Posterior vena cava (tissue), 2 donors: Measurements from ENCODE around the gene DDX23. TPM values are rescaled to one million over a fixed set of nuclear protein-coding genes. Genes with fewer than 3 reads are reported as not detected.

Experiments used
- DNase-seq: peaks from one replicate; pipeline ENCODE4 v3.0.0-alpha.2; 2020; ENCODE audit warnings: low spot score
- intact Hi-C, 2 donors: fragments of 100-400 bp; cut with DNase I; formaldehyde crosslinking; loops; one replicate each; pipeline versions ENCODE4 v1.14.1 to v1.14.2; 2022 to 2023
- total RNA-seq, 2 donors: library from RNA; stranded (reverse); fragmentation: NEBNext Ultra II Directional; extraction: Animal tissue kit (Norgen Biotek cat#: 25700); gene quantifications; one replicate each; pipeline ENCODE4 v1.2.1, GENCODE V29; 2021
- donor health status: DM: yes; HTN: yes; CAD: no.
- donor health status: DM: yes; HTN: yes; CAD: no.

The DDX23 gene
- total RNA-seq, 2 donors from 2014 or later, result 40.7 to 48.6 TPM

DNA sequence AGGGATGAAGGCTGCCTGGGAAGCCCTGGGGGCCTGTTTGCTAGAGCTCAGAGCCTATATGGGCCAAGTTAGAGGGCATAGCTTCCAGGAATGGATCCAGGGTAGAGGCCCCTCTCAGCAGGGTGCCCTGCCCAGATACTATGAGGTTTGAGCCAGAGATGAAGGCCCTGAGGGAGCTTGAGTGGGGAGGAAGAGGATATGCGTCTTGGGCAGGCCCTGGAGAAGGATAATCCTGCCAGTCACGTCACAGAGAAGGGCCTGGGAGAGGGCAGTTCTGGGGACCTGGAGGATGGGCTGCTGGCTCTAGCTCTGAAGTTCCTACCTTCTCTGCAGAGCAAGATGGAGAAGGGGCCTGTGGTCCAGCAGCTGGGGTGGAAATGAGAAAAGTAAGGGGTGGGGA lies 39.6 kb downstream of the DDX23 start:
- DNase-seq, result no peak
- intact Hi-C loops, result no loop called here

DNA sequence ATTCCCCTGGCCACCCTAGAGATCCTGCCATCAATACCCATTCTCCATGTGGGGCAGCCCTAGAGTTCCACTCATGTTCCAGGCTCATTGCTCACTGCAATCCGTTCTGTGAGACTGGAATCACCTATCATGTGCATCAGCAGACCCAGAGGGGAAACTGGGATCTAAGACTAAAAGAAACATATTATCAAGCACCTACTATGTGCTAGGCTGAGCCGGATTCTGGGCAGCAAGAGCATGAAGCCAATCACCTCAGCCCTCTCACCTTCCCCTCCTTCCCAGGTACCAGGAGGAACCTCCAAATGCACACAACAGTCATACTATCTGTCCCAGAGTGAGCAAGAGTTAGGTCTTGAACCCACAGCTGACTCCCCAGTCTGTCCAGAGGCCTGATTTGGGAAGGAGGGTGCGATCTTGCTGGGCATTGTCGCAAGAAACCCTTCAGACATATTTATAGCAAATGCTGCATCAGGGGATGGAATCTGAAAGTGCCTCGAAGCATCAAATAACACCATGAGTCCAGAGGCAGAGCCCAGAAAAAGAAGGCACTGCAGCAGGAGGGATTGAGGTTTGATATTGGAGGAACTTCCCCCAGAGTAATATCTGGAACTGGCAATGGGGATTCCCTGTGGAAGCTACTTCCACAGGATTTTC lies 40.4 kb downstream of the DDX23 start:
- DNase-seq, result no peak
- intact Hi-C loops, result no loop called here

DNA sequence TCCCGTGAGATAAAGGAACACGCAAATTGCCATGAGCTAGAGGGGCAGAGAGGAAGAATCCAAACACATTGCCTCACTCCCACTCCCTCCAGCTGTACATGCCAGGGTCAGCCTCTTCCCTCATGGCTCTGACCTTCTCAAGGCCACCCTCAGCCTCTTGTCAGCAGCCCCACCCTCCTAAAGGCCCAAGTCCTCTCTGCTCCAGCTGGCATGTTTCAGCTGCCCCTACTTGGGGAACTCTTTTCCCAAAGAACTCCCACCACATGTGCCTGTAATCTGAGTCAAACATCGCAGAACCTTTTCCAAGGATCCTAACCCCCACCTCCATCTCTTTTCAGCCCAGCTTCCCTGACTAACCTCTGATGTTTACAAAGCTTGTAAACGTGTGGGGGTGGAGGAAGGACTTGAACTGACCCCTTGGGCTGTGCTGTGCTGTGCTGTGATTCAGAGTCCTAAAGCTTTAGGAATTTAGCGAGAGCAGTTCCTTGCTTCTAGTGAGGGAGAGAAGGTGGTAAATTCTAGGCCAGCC lies 41.0 kb downstream of the DDX23 start:
- intact Hi-C loops, result no loop called here
- DNase-seq, result no peak

DNA sequence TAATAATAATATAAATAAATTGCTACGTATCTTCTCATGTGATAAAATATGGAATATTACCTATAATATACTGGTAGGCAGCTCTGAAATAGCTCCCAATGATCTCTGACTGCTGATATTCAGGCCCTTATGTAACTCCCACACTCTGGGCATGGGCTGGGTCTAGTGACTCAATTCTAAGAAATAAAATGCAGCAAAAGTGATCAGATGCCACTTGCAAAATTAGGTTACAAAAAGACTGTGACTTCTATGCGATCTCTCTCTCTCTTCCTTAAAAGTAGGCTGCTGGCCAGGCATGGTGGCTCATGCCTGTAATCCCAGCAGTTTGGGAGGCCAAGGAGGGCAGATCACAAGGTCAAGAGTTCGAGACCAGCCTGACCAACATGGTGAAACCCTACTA lies 44.0 kb downstream of the DDX23 start:
- intact Hi-C loops, result no loop called here
- DNase-seq, result no peak

DNA sequence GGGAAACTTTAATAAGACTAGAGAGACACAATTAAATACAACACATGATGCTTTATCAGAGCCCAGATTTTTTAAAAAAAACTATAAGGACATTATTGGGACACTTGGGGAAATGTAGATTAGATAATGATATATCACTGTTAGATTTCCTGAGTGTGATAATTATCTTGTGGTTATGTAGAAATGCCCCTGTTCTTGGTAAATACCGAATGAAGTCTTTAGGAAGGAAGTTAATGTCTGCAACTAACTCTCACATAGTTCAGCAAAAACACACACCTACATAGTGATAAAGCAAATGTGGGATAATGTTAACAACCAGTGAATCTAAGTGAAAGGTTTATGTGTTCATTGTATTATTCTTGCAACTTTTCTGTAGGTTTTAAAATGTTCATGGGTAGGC lies 48.3 kb downstream of the DDX23 start:
- no peak for DNase-seq
- intact Hi-C loops, result loop anchor here in 1 of 2 donors (5.0 kb wide), 1 partner anchor 664 kb away; no protein-coding TSS in a partner anchor

DNA sequence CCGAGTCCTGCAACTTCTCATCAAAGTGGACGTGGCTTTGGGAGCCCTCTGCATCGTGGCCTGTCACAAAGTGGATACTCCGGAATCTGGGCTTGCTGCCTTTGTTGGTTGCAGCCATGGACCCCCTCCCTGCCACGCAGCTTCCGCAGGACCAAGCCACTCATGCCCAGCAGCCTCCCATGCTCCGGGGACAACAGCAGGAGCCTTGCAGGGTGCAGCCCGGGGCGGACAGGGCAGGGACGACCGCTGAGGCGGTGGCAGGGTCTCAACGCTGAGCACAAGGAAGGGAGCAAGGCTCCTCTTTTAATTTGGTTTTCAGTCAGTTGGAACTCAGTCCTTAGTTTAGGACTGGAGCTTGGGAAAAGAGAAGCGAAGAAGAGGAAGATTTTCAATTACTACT lies 51.0 kb downstream of the DDX23 start:
- intact Hi-C loops, result loop anchor here in 1 of 2 donors (5.0 kb wide), 1 partner anchor 666 kb away; no protein-coding TSS in a partner anchor
- DNase-seq, result no peak

DNA sequence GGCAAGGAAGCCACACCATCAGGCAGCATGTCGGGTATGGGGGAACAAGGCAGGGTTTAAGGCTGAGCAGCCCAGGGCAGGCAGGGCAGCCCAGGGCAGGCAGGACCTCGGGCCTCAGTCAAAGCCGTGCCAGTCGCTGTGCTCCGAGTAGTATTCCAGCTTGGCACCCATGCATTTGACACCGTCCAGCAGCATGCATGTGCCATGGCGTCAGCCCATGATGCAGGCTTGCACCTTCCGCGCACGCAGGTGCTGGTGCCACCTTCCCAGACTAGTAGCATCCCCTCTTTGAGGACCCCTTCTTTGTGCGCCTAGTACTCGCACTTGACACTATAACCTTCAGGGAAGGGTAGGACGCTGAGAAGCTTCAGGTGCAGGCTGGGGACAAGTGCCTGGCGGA lies 51.5 kb downstream of the DDX23 start:
- intact Hi-C loops, result loop anchor here in 1 of 2 donors (5.0 kb wide), 1 partner anchor 667 kb away; no protein-coding TSS in a partner anchor
- DNase-seq, result no peak

DNA sequence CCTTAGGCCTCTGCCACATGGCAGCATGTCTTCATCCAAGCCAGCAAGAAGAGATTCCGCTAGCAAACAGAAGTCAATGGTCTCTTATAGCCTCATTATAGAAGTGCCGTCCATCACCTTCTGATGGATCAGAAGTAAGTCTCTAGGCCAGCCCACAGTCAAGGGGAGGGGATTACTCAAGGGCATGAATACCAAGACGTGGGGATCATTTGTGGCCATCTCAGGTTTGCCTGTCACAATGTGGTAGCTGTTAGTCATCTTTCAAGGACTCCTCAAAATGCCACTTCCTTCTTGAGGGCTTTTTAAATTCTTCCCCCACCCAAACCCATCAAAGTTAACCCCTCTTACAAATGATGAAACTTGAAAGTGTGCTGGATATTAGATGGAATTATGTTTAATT lies 55.0 kb downstream of the DDX23 start:
- no peak for DNase-seq
- intact Hi-C loops, result loop anchor here (1.0 to 2.0 kb wide), 2 partner anchors 43 to 44 kb away; no protein-coding TSS in a partner anchor

DNA sequence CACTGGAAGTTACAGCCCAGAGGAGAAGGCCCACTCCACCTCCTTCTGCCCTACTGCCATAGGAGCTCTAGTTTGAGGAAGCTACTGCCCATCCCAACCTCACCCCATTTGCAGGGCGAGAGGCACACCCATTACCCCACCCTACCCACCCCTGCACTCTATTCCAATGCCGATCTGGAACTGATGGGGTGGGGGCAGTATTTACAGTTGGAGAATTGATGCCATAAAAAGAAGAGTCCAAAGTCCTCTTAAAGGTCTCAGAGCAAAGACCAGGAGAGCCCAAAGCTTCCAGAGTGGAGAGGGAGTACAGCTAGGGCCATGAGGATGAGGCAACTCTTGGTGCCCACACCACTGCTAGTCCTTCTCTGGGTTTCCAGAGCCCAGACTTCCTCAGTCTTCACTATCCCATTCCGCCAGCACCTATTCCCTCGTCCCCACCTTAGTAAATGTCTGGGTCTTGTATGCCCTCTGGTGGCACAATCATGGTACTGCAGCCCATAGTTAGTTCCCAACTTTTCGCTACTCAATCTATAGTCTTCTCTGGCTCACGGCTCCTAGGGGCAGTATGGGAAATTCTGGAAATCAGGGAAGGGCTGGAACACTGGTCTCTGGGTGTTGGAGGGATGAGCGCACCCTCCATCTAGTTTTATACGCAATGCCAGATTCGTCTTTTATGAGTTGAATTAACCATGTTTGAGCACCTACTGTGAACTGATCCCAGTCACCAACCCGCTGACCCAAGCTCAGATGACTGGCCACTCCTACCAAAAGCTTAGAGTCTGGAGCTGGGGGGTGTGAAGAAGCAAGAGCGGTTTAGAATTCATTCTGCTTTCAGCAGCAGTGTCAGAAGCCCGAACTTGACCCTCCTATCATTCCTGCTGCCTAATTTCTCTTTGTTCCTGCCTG lies 56.2 kb downstream of the DDX23 start:
- intact Hi-C loops, result loop anchor here (1.0 to 2.0 kb wide), 2 partner anchors 42 to 43 kb away; no protein-coding TSS in a partner anchor
- no peak for DNase-seq

DNA sequence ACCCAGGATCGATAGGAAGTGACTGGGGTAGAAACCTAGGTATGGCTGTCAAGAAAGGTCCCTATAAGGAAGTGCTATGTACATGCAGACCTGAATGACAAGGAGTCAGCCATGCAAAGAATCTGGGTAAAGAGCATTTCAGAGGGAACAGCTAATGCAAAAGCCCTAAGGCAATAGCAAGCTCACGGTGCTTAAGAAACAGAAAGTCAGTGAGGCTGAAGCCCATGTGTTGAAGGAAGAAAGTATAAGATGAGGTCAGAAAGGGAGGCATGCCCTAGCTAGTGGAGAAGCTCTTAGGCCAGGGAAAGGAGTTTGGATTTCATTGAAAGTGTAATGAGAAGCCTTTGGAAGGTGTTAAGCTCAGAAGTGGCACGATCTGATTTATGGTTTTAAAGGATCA lies 57.1 kb downstream of the DDX23 start:
- intact Hi-C loops, result no loop called here
- no peak for DNase-seq

DNA sequence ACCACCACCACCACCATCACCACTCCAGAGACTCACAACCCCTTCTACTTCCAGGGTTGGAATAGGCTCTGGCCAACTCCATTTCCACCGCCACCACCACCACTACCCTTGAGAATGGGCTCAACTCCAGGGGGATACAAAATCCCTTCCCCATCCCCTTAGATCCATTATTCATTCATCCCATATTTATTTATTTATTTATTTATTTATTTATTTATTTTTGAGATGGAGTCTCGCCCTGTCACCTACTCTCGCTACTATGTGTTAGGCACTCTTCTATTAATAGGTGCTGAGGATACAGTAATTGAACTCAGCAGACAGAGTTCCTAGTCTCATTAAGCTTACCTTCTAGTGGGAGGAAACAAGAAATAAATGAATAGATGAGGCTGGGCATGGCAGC lies 58.3 kb downstream of the DDX23 start:
- intact Hi-C loops, result no loop called here
- DNase-seq, result no peak

DNA sequence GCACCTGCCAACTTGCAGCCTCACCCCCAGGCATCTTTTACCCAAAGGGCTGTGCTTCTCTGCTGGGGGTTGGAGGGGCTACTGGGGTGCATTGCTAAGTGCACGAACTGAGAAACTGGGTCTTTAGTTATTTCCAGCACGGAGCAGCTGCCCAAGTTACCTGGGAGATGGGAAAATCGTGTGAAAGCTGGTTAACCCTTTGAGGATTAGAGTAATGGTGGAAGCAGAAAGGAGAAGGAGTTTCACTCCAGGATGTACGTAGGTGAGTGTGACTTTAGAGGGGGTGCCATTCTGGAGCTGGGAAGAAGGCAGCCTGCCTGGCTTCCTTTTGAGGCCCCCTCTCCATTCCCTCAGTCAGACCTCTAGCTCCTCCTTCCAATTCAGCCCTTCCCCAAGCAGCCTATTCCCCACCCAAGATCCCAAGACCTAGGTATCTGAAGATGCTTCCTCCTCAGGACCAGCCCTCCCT lies 62.1 kb downstream of the DDX23 start:
- intact Hi-C loops, result loop anchor here in 1 of 2 donors (2.0 kb wide), 1 partner anchor 33 kb away; no protein-coding TSS in a partner anchor
- no peak for DNase-seq

DNA sequence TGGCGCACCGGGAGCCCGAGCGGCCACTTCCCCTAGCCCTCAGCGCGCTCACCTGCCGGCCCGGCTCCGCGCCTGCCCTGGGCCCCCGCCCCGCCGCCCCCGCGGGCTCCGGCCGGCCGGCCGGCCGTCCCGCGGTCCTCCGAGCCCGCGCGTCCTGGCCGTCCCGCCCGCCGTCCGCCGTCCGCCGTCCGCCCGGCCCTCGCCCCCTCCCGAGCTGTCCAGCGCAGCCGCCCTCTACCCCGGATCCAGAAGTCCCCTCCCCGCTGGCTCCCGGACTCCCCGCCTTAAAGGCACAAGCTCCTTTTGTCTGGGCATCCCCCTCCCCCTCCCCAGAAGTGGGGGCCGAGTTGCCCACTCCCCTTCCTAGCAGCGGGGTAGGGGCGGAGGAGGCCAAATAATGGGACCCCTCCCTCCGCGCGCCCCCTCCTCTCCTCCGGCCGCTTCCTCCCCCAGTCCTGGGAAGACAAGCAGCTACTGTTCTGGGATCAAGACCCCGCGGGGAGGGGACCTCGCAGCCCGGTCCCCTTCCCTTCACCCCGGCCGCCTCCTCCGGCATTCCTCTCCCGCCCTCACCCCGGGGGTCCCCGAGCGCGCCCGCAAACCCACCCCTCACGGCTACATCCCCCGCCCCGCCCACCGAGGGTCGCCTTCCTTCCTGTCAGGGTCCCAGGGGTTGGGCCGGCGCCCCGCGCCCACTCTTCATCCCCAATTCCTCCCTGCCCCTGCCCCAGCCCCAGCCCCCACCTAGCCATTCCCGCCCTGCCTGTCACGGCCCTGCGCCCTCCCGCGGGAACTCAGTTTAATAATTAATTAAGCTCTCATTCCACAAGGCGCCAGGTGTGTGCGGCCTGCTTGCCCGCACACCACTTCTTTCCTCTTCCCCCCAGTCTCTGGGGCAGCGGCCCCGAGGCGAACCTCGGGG lies 62.8 kb downstream of the DDX23 start, which contains the start of gene ADCY6:
Gene ADCY6, minus strand, starts transcription at position 236 of the 922 bp plus-strand sequence. CDS start 5,655 bp downstream, outside the sequence.
- DNase-seq, result peak; percentile 91
- intact Hi-C loops, result no loop called here

DNA sequence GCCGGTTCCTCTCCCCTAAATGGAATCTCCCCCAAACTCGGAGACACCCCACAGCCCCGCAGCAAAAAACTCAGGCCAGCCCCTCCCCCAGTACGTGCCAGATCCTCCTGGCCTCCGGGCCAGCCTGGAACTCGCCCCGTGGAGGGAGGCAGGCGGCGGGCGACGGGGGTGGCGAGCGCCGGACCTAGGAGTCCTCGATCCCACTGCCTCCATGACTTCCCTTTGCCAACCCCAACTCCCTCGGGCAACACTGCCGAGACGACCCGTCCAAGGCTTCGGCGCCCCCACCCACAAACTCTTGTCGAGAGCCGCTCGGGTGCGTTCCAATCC lies 63.5 kb downstream of the DDX23 start:
- no peak for DNase-seq
- intact Hi-C loops, result no loop called here

DNA sequence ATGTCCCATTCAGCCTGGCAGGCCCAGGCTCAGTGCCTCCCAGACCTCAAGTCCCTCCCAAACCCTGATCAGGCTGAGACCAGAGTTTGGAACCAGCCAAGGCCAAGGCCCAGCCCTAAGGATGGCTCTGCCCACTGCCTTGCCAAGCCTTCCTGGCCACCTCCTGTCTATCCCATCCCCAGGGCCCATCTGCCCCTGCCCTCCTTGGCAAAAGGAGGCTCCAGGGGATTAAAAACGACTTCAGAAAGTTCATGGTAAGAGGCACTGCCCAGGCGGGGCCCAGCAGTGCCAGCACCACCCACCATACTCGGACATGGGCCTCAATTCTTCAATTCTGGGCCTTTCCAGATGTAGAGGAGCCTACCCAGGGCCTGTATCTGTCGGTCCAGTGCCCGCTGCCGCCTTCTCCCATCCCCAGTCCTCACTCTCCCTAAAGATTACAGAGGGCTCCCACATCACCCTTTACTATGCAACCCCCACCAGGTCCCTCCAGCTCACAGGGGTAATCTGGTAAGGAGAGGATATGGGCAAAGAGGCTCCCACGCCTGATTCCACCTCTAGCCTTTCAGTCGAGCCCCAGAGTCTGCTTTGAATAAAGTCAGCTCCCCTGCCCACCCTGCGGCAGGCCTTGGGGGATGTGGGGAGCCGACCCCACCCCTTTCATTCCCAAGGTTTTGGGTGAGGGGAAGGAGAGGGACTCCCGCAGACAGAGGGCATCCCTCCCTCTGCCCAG lies 64.0 kb downstream of the DDX23 start:
- intact Hi-C loops, result no loop called here
- no peak for DNase-seq

DNA sequence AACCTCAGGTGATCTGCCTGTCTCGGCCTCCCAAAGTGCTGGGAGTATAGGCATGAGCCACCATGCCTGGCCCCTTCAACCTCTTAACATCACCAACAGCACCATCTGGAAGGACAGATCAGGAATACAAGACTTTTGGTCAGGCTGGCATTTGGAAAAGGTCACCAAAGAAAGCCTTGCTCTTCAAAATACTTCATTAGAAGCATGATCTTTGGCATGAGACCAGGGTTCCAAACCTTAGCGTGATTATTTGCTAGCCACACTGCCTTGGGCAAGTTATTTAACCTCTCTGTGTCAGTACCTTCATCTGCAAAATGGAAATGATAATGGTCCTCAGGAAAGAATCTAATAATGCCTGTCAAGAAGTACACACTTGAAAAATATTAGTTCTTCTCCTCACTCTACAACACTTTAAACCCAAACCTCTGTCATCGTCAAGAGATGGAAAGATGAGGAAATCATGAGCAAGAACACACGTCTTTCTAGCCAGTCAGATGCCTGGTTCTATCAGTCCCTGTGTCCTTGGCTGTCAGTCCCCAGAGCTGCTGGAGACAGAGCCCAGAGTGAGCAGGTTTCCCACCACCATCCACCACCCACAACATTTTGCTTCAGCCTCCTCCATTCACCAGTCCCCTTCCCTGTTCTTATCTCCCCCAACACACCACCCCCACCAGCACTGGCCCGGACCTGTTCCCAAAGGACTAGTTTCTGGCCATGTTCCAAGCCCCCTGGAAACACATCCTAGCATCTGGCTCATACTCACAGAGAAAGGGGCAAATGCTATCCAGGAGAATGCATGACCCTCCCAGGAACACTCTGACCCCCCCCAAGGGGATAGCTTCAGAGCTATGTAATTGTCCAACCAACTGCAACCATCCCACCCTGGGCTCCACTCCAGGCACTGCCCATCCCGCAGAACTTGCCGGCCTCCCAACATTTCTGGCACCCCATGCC lies 65.1 kb downstream of the DDX23 start:
- intact Hi-C loops, result no loop called here
- no peak for DNase-seq

DNA sequence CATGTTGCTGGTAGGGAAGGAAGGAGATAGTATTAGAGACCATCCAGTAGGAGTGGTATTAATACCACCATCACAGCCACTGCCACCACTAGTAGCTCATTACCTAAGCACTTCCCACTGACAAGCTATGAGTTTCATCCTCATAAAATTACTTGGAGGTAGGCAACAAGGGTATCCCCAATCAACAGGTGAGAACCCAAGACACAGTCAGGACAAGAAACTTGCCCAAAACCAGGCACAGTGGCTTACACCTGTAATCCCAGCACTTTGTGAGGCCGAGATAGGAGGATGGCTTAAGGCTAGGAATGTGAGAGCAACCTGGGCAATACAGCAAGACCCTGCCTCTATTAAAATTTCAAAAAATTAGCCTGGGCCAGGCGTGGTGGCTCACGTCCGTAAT lies 68.5 kb downstream of the DDX23 start:
- DNase-seq, result no peak
- intact Hi-C loops, result no loop called here
